Measurements from ENCODE around the gene PLB1.

PLB1 gene

GRCh38 chr2:28640260-28640907, 144.5 kb downstream of the PLB1 start:
- H3K4me3 ChIP-seq (ENCODE audit: control insufficient read depth, low read depth, low read length) = no peak overlapping the region
- TF ChIP-seq CTCF (conservative IDR thresholded peaks at IDR 0.05; ENCODE audit: control insufficient read depth, insufficient read depth, low read depth, low read length) = no peak
- no peak for DNase-seq (ENCODE audit: low read depth)

GRCh38 chr2:28640908-28641300, 145.0 kb downstream of the PLB1 start:
- H3K4me3 ChIP-seq (ENCODE audit: control insufficient read depth, low read depth, low read length) = no peak overlapping the region
- DNase-seq (ENCODE audit: low read depth) = no peak
- no peak for TF ChIP-seq CTCF (conservative IDR thresholded peaks at IDR 0.05; ENCODE audit: control insufficient read depth, insufficient read depth, low read depth, low read length)

GRCh38 chr2:28642796-28643195, 146.9 kb downstream of the PLB1 start:
- no peak overlapping the region for H3K4me3 ChIP-seq (ENCODE audit: control insufficient read depth, low read depth, low read length)
- no peak for DNase-seq (ENCODE audit: low read depth)
- TF ChIP-seq CTCF (conservative IDR thresholded peaks at IDR 0.05; ENCODE audit: control insufficient read depth, insufficient read depth, low read depth, low read length) = no peak

- H3K4me3 ChIP-seq (ENCODE audit: control insufficient read depth, low read depth, low read length) = no peak overlapping the region
- no peak for TF ChIP-seq CTCF (conservative IDR thresholded peaks at IDR 0.05; ENCODE audit: control insufficient read depth, insufficient read depth, low read depth, low read length)
- DNase-seq (ENCODE audit: low read depth) = no peak
Observed at GRCh38 chr2:28643327-28643726, 147.5 kb downstream of the PLB1 start.

GRCh38 chr2:28643911-28644334, 148.1 kb downstream of the PLB1 start:
- peak; percentile 85 for DNase-seq (ENCODE audit: low read depth)
- H3K4me3 ChIP-seq (ENCODE audit: control insufficient read depth, low read depth, low read length) = no peak overlapping the region
- no peak for TF ChIP-seq CTCF (conservative IDR thresholded peaks at IDR 0.05; ENCODE audit: control insufficient read depth, insufficient read depth, low read depth, low read length)

GRCh38 chr2:28644760-28645159, 148.9 kb downstream of the PLB1 start:
- no peak for TF ChIP-seq CTCF (conservative IDR thresholded peaks at IDR 0.05; ENCODE audit: control insufficient read depth, insufficient read depth, low read depth, low read length)
- DNase-seq (ENCODE audit: low read depth) = no peak
- H3K4me3 ChIP-seq (ENCODE audit: control insufficient read depth, low read depth, low read length) = no peak overlapping the region

- no peak for DNase-seq (ENCODE audit: low read depth)
- no peak for TF ChIP-seq CTCF (conservative IDR thresholded peaks at IDR 0.05; ENCODE audit: control insufficient read depth, insufficient read depth, low read depth, low read length)
- no peak overlapping the region for H3K4me3 ChIP-seq (ENCODE audit: control insufficient read depth, low read depth, low read length)
Observed at GRCh38 chr2:28645553-28645952, 149.7 kb downstream of the PLB1 start.
